Measurements from ENCODE around the gene SLC5A12. TPM values are rescaled to one million over a fixed set of nuclear protein-coding genes. Genes with fewer than 3 reads are reported as not detected.
A peak's percentile ranks its signal among the peaks of the same experiment; 100 is the strongest.

Gene SLC5A12
- total RNA-seq, 1 donor from 2014 or later = 1.4 TPM

GRCh38 chr11:26753723-26754504 lies 32.1 kb upstream of the SLC5A12 start:
- Mint-ChIP-seq H3K27me3 (ENCODE audit: low read depth) (no peaks in the 10 kb centered on the region), H3K36me3 (ENCODE audit: low read depth) (peaks cover 3% of the 10 kb centered on the region), H3K27ac (ENCODE audit: unreplicated experiment) (no peak overlapping the region), H3K4me1 (ENCODE audit: low read depth) (peaks cover 36% of the 10 kb centered on the region), H3K9me3 (ENCODE audit: low read depth) (peaks cover 6% of the 10 kb centered on the region), H3K4me3 (ENCODE audit: unreplicated experiment) (no peak overlapping the region)
- TF ChIP-seq CTCF (IDR thresholded peaks at IDR 0.05) = peak; percentile 99
- no peak for DNase-seq (ENCODE audit: low spot score)

- TF ChIP-seq CTCF (IDR thresholded peaks at IDR 0.05) = no peak
- Mint-ChIP-seq H3K27me3 (ENCODE audit: low read depth) (no peaks in the 10 kb centered on the region), H3K27ac (ENCODE audit: unreplicated experiment) (no peak overlapping the region), H3K9me3 (ENCODE audit: low read depth) (no peaks in the 10 kb centered on the region), H3K36me3 (ENCODE audit: low read depth) (no peaks in the 10 kb centered on the region), H3K4me3 (ENCODE audit: unreplicated experiment) (no peak overlapping the region), H3K4me1 (ENCODE audit: low read depth) (peaks cover 10% of the 10 kb centered on the region)
- DNase-seq (ENCODE audit: low spot score) = no peak
Measured at GRCh38 chr11:26749927-26750326, 28.1 kb upstream of the SLC5A12 start.

- TF ChIP-seq CTCF (IDR thresholded peaks at IDR 0.05) = no peak
- H3K27me3 Mint-ChIP-seq (ENCODE audit: low read depth) = no peaks in the 10 kb centered on the region
Measured at GRCh38 chr11:26743622-26744021, 21.8 kb upstream of the SLC5A12 start.

GRCh38 chr11:26742966-26743365 lies 21.1 kb upstream of the SLC5A12 start:
- no peak for TF ChIP-seq CTCF (IDR thresholded peaks at IDR 0.05)
- Mint-ChIP-seq H3K9me3 (ENCODE audit: low read depth) (no peaks in the 10 kb centered on the region), H3K4me3 (ENCODE audit: unreplicated experiment) (no peak overlapping the region), H3K36me3 (ENCODE audit: low read depth) (no peaks in the 10 kb centered on the region), H3K4me1 (ENCODE audit: low read depth) (peaks cover 16% of the 10 kb centered on the region), H3K27me3 (ENCODE audit: low read depth) (no peaks in the 10 kb centered on the region), H3K27ac (ENCODE audit: unreplicated experiment) (no peak overlapping the region)
- DNase-seq (ENCODE audit: low spot score) = no peak

More at GRCh38 chr11:26743622-26744021, 21.8 kb upstream of the SLC5A12 start:
- H3K4me3 Mint-ChIP-seq (ENCODE audit: unreplicated experiment) = no peak overlapping the region
- H3K9me3 Mint-ChIP-seq (ENCODE audit: low read depth) = no peaks in the 10 kb centered on the region
- H3K36me3 Mint-ChIP-seq (ENCODE audit: low read depth) = no peaks in the 10 kb centered on the region
- no peak for DNase-seq (ENCODE audit: low spot score)
- H3K27ac Mint-ChIP-seq (ENCODE audit: unreplicated experiment) = no peak overlapping the region
- H3K4me1 Mint-ChIP-seq (ENCODE audit: low read depth) = peaks cover 16% of the 10 kb centered on the region

GRCh38 chr11:26741036-26741435 lies 19.2 kb upstream of the SLC5A12 start:
- H3K9me3 Mint-ChIP-seq (ENCODE audit: low read depth) = peaks cover 2% of the 10 kb centered on the region
- peaks cover 16% of the 10 kb centered on the region for H3K4me1 Mint-ChIP-seq (ENCODE audit: low read depth)
- no peak for TF ChIP-seq CTCF (IDR thresholded peaks at IDR 0.05)
- H3K36me3 Mint-ChIP-seq (ENCODE audit: low read depth) = no peaks in the 10 kb centered on the region
- no peak overlapping the region for H3K27ac Mint-ChIP-seq (ENCODE audit: unreplicated experiment)
- no peaks in the 10 kb centered on the region for H3K27me3 Mint-ChIP-seq (ENCODE audit: low read depth)
- no peak overlapping the region for H3K4me3 Mint-ChIP-seq (ENCODE audit: unreplicated experiment)
- no peak for DNase-seq (ENCODE audit: low spot score)

Measured in chondrocyte (in vitro differentiated cells).